Fibroblast of mammary gland (primary cell): ENCODE measurements around the gene DDX43.
"Not testable (repeated sequence)": the region's sequence is repeated elsewhere in the genome, so short reads cannot be mapped to it uniquely, and the experiment has no call there.

ENCODE experiments used
- DNase-seq: peaks from one replicate; pipeline ENCODE4 v3.0.0-alpha.2; 2010; ENCODE audit warnings: low read depth
- H3K4me3 ChIP-seq: 2 replicates; pipeline ENCODE4 v1.5.1; 2011; ENCODE audit warnings: low read depth, mild to moderate bottlenecking, low read length, moderate library complexity; ENCODE audit not compliant: control insufficient read depth
- CTCF ChIP-seq: conservative IDR thresholded peaks from 2 replicates; pipeline ENCODE4 v1.5.1; 2011; ENCODE audit warnings: low read depth, low read length, inconsistent platforms; ENCODE audit not compliant: control insufficient read depth, insufficient read depth

DDX43 gene

GRCh38 chr6:73369157-73369556 lies 25.5 kb upstream of the DDX43 start:
- DNase-seq, result no peak
- no peak overlapping the region for H3K4me3 ChIP-seq
- no peak for TF ChIP-seq CTCF

GRCh38 chr6:73369563-73369962 lies 25.1 kb upstream of the DDX43 start, which contains the start of gene OOEP:
OOEP (minus strand) TSS chr6:73369897; CDS start chr6:73369792, 105 bp downstream.
- no peak for TF ChIP-seq CTCF
- DNase-seq, result no peak
- no peak within 1 kb of the TSS for H3K4me3 ChIP-seq

GRCh38 chr6:73371984-73372383 lies 22.6 kb upstream of the DDX43 start:
- H3K4me3 ChIP-seq, result no peak overlapping the region
- TF ChIP-seq CTCF, result no peak
- no peak for DNase-seq

- no peak overlapping the region for H3K4me3 ChIP-seq
- no peak for TF ChIP-seq CTCF
- no peak for DNase-seq
Observed at GRCh38 chr6:73372516-73372915, 22.1 kb upstream of the DDX43 start.

GRCh38 chr6:73375216-73375615 lies 19.4 kb upstream of the DDX43 start:
- H3K4me3 ChIP-seq, result no peak overlapping the region
- no peak for TF ChIP-seq CTCF
- no peak for DNase-seq

- no peak overlapping the region for H3K4me3 ChIP-seq
- no peak for DNase-seq
- TF ChIP-seq CTCF, result no peak
Observed at GRCh38 chr6:73377225-73377624, 17.4 kb upstream of the DDX43 start.

GRCh38 chr6:73381531-73381930 lies 13.1 kb upstream of the DDX43 start:
- not testable (repeated sequence) for H3K4me3 ChIP-seq, DNase-seq
